ENCODE measurements around the gene CACYBP.

DNA sequence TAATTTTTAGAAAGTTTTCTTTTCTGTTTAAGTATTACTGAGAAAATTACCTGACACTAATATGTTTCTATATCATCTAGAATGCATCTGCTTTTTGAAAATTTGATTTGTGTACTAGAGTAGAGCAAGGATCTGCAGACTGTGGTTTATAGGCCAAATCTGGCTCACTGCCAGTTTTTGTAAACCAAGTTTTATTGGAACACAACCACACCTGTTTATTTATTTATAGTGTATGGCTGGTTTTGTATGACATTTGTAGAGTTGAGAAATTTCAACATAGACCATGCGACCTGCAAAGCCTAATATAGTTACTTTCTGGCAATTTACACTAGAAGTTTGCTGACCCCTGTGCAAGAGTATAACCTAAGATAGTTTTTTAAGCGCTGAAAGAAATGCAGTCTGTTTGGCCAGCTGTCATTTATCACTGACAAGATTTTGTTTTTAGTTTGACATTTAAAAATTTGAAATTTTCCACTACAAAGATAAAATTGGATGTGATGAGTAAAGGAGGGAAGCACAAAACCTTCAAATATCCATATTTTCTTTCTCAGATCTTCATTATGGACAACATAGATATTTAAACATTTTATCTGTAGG, 36.1 kb upstream of the CACYBP start:
- TF ChIP-seq YY1 (IDR thresholded peaks at IDR 0.05; ENCODE audit: insufficient read depth, insufficient read length), result no peak
- TF ChIP-seq ZNF274 (IDR thresholded peaks at IDR 0.05; ENCODE audit: low read depth, low read length), result no peak
